DMS114 treated with DMSO at 0.1 percent for 48 hours (cell line): Measurements from ENCODE around the gene CENPH.
"Not testable (repeated sequence)": the region's sequence is repeated elsewhere in the genome, so short reads cannot be mapped to it uniquely, and the experiment has no call there.

ENCODE experiments used
- DNase-seq: peaks from one replicate; lab custom pipeline; 2025; ENCODE audit not compliant: unreplicated experiment; lab: John Stamatoyannopoulos, UW

CENPH gene, protein sequence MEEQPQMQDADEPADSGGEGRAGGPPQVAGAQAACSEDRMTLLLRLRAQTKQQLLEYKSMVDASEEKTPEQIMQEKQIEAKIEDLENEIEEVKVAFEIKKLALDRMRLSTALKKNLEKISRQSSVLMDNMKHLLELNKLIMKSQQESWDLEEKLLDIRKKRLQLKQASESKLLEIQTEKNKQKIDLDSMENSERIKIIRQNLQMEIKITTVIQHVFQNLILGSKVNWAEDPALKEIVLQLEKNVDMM

DNA sequence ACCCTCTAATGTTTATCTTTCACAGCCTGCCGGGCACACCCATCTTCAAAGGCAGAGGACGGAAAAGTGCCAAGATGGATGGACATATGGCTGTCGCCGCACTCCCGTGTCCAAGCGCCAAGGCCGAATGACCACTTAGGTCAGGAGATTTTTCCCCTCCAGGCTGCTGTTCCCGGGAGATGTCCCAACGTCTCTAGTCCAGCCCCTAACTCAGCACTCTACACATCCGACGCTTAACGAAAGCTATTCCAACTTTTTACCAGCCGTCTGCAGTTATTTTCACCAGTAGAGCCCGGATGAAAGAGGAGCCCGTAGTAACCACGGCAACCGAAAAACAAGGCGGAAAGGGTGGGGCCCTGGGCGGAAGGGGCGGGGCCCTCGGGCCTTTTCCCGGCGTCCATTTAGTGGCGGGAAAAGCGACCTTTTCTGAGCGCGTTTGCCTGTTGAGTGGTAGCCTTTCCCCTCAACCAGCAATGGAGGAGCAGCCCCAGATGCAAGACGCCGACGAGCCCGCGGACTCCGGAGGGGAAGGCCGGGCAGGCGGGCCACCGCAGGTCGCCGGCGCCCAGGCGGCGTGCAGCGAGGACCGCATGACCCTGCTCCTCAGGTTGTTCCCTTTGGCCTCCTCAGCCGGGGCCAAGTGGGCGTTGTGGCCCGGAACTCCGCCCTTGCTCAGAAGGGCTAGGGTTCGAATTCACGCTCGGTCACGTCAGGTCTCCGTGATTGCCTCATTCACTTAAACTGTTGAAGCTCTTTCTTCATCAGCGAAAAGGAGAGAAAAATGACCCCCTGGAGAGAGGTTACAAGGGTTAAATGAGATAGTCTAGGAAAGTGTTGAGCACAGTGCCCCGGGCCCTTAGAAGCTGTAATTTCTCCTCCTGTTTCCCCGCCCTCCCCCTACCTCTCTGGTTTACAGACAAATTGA lies at the start of gene CENPH:
Gene CENPH, plus strand, starts transcription at position 422 of the 925 bp plus-strand sequence. Its CDS starts 52 bp downstream, at position 474.
- DNase-seq, result peak; percentile 93

DNA sequence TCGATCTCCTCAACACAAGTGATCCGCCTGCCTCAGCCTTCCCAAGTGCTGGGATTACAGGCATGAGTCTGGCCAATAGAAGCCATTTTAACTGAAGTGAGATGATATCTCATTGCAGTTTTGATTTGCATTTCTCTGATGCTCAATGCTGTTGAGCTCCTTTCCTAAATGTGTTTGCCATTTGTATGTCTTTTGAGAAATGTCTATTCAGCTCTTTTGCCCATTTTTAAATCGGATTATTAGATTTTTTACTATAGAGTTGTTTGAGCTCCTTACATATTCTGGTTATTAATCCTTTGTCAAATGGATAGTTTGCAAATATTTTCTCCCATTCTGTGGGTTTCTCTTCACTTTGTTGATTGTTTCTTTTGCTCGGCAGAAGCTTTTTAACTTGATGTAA lies 49.1 kb upstream of the CENPH start:
- not testable (repeated sequence) for DNase-seq

DNA sequence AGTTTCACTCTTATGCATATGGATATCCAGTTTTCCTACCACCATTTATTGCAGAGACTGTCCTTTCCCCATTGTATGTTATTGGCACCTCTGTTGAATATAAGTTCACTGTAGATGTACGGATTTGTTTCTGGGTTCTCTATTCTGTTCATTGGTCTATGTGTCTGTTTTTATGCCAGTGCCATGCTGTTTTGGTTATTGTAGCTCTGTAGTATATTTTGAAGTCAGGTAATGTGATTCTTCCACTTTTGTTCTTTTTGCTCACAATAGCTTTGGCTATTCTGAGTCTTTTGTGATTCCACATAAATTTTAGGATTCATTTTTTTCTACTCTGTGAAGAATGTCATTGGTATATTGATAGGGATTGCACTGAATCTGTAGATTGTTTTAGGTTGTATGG lies 48.6 kb upstream of the CENPH start:
- no peak for DNase-seq

DNA sequence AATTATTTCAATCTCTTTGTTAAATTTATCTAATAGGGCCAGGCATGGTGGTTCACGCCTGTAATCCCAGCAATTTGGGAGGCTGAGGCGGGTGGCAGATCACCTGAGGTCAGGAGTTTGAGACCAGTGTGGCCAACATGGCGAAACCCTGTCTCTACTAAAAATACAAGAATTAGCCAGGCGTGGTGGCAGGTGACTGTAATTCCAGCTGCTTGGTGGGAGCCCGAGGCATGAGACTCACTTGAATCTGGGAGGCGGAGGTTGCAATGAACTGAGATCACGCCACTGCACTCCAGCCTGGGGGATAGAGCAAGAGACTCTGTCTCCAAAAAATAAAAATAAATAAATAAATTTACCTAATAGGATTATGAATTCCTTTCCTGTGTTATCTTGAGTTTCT lies 40.8 kb upstream of the CENPH start:
- not testable (repeated sequence) for DNase-seq

DNA sequence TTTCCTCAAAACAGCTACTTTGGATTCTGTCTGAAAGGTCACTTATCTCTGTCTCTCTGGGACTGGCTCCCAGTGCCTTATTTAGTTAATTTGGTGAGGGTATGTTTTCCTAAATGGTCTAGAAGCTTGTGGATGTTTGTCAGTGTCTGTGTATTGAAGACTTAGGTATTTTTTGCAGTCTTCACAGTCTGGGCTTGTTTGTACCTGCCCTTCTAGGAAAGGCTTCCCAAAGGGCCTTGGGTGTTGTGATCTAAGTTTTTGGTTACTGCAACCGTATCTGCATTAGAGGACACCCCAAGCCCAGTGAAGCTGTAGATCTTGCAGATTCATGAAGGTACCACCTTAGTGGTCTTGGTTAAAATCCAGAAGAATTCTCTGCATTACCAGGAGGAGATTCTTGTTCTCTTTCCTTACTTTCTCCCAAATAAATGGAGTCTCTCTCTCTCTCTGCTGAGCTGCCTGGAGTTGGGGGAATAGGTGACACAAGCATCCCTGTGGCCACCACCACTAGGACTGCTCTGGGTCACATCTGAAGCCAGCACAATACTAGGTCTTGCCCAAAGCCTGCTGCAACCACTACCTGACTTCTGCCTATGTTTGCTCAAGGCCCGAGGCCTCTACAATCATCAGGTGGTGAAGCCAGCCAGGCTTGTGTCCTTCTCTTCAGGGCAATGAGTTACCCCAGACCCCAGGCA lies 40.3 kb upstream of the CENPH start:
- DNase-seq, result no peak

DNA sequence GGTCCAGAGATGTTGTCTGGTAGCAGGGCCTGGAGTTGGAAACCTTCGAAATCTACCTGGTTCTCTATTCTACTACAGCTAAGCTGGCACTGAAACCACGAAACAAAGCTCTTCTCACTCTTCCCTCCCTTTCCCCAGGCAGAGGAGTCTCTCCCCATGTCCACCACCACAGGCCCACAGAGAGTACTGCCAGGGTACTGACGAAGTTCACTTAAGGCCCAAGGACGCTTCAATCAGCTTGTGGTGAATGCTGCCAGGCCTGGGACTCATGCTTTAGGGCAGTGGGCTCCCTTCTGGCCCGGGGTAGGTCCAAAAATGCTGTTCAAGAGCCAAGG lies 39.7 kb upstream of the CENPH start:
- DNase-seq, result no peak

DNA sequence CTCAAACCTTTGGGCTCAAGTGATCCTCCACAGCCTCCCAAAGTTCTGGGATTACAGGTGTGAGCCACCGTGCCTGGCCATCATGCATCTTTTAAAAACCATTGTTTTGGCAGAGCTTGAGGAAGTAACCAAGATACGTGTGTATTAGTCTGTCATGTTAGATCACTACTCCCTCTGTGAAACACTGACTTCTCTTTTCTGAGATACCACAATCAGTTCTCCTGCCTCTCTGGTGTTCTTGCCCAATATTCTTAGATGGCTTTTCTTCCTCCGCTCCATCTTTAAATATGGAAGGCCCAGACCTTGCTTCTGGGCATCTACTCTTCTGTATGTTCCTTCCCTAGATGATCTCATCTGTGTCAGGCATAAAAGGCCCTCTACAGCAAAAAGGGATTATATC lies 36.7 kb upstream of the CENPH start:
- DNase-seq, result no peak

DNA sequence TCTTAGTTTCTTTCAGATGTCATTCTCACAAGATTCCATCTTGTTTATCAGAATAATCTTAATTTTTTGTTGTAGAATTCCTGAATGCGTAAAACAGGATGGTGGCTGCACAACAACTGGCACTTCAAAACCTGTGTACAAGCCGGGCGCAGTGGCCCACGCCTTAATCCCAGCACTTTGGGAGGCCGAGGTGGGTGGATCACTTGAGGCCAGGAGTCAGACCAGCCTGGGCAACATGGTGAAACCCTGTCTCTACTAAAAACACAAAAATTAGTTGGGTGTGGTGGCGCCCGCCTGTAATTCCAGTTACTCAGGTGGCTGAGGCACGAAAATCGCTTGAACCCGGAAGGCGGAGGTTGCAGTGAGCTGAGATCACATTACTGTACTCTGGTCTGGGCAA lies 32.9 kb upstream of the CENPH start:
- DNase-seq, result no peak

DNA sequence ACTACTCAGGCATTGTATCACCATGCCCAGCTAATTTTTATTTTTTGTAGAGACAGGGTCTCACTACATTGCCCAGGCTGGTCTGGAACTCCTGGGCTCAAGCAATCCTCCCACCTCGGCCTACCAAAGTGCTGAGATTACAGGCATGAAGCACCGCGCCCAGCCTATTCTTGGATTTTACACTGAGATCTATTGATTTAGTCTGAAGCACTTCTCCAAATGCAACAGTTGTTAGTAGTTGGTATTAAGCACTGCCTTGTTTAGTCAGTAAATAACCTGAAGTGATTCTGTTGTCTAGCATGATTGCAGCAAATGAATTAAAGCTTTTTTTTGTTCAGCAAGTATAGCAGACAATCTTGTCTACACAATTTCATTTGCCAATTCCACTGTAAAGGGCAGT lies 31.3 kb upstream of the CENPH start:
- no peak for DNase-seq

DNA sequence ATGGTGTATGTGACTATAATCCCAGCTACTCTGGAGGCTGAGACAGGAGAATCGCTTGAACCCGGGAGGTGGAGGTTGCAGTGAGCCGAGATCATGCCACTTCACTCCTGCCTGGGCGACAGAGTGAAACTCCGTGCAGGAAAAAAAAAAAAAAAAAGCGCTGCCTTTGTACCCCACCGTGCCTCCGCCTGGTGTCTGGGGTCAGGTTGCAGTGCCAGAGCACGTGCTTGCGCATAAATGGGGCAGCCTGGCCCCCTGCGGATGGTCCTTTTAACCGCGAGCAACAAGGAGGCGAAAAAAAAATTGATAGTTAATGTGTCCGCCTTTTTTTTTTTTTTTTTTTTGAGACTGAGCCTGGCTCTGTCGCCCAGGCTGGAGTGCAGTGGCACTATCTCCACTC lies 28.7 kb upstream of the CENPH start:
- DNase-seq, result no peak

DNA sequence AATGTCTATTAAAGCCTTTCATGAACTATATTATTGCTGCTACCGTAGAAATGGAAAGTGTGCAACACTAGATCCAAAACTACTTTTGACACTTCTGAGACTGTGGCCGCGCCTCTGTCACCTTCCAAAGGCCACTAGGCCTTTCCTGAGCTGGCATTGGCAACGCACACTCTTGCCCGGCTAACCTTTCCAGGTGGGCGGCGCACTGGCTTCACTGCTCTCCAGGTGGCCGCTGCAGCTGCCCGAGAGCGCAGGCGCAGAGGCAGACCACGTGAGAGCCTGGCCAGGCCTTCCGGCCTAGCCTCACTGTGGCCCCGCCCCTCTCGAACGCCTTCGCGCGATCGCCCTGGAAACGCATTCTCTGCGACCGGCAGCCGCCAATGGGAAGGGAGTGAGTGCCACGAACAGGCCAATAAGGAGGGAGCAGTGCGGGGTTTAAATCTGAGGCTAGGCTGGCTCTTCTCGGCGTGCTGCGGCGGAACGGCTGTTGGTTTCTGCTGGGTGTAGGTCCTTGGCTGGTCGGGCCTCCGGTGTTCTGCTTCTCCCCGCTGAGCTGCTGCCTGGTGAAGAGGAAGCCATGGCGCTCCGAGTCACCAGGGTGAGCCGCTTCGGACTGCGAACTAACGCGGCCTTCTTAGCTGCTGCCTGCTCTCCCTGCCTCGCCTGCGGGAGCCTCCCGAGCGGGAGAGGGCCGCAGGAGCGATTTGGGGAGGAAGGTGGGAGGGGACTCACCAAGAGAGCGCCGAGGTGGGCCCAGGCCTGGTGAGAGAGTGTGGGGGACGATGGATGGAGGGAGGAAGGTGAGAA lies 22.5 kb upstream of the CENPH start, which contains the start of gene CCNB1:
Gene CCNB1, plus strand, starts transcription at position 465 of the 807 bp plus-strand sequence. Its CDS starts 113 bp downstream, at position 578.
- peak; percentile 96 for DNase-seq

DNA sequence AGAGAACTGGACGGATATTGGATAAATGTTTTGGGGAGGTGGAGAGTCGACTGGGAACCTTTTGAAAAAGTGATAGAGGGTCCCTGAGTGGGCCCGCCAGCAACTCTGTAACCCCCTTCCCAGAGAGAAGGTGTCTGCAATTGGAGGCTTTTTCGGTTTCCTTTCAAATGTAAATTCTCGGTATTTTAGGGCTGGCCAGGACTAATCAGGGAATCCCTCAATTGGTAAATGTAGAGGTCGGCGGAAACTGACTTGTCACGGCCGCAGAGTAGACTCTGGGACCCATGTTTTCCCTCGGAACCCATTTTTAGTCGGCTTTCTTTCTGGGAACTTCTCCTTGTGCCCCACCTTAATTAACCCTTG lies 21.9 kb upstream of the CENPH start:
- DNase-seq, result no peak

DNA sequence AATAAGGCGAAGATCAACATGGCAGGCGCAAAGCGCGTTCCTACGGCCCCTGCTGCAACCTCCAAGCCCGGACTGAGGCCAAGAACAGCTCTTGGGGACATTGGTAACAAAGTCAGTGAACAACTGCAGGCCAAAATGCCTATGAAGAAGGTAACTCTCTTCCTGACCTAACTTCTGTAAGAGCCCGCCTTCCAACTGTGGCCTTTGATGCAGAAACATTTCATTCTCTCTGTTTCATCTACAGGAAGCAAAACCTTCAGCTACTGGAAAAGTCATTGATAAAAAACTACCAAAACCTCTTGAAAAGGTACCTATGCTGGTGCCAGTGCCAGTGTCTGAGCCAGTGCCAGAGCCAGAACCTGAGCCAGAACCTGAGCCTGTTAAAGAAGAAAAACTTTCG lies 21.5 kb upstream of the CENPH start:
- no peak for DNase-seq

DNA sequence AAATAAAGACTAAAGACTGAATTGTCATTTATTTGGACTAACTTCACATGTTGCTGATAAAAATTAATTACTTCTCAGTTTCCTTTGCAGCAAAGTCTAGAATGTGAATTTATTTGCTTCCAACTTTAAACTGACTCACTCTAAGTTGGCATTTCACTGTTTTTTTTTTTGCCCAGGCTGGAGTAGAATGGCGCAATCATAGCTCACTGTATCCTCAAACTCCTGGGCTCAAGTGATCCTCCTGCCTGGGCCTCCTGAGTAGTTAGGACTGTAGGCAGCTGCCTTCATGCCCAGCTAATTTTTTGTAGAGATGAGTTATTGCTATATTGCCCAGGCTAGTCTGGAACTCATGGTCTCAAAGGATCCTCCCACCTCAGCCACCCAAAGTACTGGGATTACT lies 18.9 kb upstream of the CENPH start:
- DNase-seq, result no peak

DNA sequence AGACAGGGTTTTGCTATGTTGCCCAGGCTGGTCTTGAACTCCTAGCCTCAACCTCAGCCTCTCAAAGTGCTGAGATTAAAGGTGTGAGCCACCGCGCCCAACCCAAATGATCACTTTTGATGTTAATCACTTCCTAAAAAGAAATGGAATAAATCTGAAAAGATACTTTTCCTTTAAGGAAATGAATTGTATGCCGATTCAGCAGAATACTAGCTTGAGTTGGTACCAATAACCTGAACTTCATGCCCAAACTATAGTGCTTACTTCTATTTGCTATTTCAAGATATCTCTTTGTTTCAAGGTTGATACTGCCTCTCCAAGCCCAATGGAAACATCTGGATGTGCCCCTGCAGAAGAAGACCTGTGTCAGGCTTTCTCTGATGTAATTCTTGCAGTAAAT lies 18.4 kb upstream of the CENPH start:
- no peak for DNase-seq

DNA sequence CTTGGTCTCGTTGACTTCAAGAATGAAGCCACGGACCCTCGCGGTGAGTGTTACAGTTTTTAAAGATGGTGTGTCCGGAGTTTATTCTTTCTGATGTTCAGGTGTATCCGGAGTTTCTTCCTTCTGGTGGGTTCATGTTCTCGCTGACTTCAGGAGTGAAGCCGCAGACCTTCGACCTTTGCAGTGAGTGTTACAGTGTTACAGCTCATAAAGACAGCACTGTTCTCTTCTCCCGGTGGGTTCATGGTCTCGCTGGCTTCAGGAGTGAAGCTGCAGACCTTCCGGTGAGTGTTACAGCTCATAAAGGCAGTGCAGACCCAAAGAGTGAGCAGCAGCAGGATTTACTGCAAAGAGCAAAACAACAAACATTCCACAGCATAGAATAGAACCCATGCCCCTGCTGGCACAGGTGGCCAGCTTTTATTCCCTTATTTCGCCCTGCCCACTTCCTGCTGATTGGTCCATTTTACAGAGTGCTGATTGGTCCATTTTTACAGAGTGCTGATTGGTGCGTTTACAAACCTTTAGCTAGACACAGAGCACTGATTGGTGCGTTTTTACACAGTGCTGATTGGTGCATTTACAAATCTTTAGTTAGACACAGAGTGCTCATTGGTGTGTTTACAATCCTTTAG lies 7.6 kb upstream of the CENPH start:
- DNase-seq, result not testable (repeated sequence)

DNA sequence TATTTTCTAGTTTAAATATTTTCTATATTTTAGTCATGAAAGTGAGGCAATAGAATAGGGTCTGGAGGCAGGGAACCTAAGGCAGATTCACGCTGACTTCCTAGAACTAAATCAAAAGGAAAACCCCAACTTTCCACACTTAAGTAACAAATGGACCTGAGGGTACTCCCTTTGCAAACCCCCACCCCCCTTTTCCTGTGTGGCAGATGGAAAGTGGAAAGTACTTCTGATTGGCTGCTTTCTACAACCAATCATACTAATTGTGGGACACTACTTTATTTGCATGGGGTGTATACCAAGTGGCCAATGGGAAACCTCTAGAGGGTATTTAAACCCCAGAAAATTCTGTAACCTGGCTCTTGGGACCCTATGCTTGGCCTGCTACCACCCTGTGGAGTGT lies 4.8 kb upstream of the CENPH start:
- DNase-seq, result no peak

DNA sequence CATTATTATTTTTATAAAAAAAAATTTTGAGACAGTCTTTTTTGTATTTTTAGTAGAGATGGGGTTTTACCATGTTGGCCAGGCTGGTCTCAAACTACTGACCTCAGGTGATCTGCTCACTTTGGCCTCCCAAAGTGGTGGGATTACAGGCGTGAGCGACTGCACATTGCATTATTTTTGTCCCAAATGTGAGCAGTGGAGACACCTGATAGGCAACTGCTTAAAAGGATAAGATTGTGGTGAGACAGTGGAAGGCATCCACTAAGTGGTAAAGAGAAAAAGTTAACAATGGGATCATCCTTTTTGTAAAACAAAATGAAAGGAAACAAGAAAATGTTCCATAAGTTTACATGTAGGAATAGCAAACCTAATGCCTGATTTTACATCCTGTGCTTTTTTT lies 2.0 kb upstream of the CENPH start:
- DNase-seq, result no peak

DNA sequence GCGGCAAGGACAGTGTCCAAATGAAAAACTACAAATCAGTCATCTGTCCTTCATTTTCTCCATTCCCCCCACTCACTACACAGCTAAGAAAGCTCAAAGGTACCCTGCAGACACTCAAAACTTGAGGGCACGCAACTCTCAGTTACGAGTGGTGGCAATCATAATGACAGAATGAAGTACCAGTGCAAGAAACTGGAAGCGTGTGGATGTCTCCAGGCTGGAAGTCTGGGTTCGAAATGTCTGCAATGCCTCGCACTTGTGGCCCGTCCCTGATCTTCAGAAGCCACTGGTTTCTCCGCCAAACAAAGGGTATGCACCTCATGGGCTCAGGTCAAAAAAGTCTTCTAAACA lies 597 bp upstream of the CENPH start:
- no peak for DNase-seq

DNA sequence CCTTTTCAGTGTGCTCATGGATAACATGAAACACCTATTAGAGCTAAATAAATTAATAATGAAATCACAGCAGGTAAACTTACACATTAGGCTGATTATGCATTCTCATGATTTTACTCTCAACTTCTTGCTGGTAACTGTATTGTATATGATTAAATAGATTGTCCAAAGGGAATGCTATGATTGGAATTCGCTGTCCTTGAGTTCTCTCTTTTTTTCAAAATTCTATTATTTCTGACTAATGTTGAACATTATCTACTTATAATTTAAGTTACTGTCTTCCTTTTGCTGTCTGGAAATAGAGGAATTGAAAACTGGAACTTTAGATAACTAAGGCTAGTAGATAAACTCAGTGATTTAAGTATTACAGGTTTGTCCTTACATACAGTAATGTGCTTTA lies 13.1 kb downstream of the CENPH start:
- no peak for DNase-seq
